Muscle of leg (tissue), 16 donors: ENCODE results near the gene HNRNPUL2. TPM values are rescaled to one million over a fixed set of nuclear protein-coding genes. Genes with fewer than 3 reads are reported as not detected.
A peak's percentile ranks its signal among the peaks of the same experiment; 100 is the strongest.
"Not testable (repeated sequence)": the region's sequence is repeated elsewhere in the genome, so short reads cannot be mapped to it uniquely, and the experiment has no call there.

ENCODE experiments used
- DNase-seq: peaks from one replicate; pipeline ENCODE4 v3.0.0; 2013
- H3K27ac ChIP-seq: one replicate; pipeline ENCODE4 v1.5.1; 2013; ENCODE audit warnings: mild to moderate bottlenecking, low read length, control low read depth
- H3K27me3 ChIP-seq: one replicate; pipeline ENCODE4 v1.6.1; 2013; ENCODE audit warnings: low read length; ENCODE audit not compliant: control insufficient read depth, insufficient read depth
- H3K36me3 ChIP-seq: one replicate; pipeline ENCODE4 v1.6.1; 2013; ENCODE audit warnings: low read length; ENCODE audit not compliant: control insufficient read depth, insufficient read depth
- H3K4me1 ChIP-seq: one replicate; pipeline ENCODE4 v1.6.1; 2013; ENCODE audit warnings: low read length; ENCODE audit not compliant: control insufficient read depth, insufficient read depth
- H3K4me3 ChIP-seq: one replicate; pipeline ENCODE4 v1.5.1; 2013; ENCODE audit warnings: low read length, control low read depth
- H3K9me3 ChIP-seq: replicated peaks from 2 replicates; pipeline ENCODE4 v1.6.1; 2013; ENCODE audit warnings: low read depth, low read length; ENCODE audit not compliant: control insufficient read depth
- WGBS: methylation state at CpG from one replicate; pipeline ENCODE4 v1.1.5; 2013; ENCODE audit warnings: missing lambda C conversion rate; ENCODE audit not compliant: insufficient coverage; 5-methylcytosine and 5-hydroxymethylcytosine counted together
- long read RNA-seq, 11 donors: transcript quantifications; one replicate each; lab custom pipeline, GENCODE V29; 2026
- polyA plus RNA-seq, 8 donors: library from polyadenylated mRNA; unstranded; fragments of 120-200 nt; gene quantifications; one replicate each; pipeline versions ENCODE4 v1.2.1 to v1.2.3, GENCODE V29; 2013; ENCODE audit warnings: inconsistent platforms in 1 of 8, low replicate concordance in 1 of 8; ENCODE audit not compliant: insufficient read length in 8 of 8, insufficient read depth in 1 of 8
- total RNA-seq: library from RNA; stranded (reverse); fragments of 120-200 nt; gene quantifications from one replicate; pipeline ENCODE4 v1.2.4, GENCODE V29; 2013

HNRNPUL2 gene
- total RNA-seq (8.6 TPM), polyA plus RNA-seq (10 to 100 TPM; 41.0 to 67.5 (median 49.4) TPM)
- long read RNA-seq, donor 1, full-length matches to known transcripts: 2 of 2 reads
- long read RNA-seq, donor 1, partial matches to known transcripts: 0 of 2 reads
- long read RNA-seq, donor 1, other reads (novel, unspliced or antisense): 0 of 2 reads
- long read RNA-seq, donor 2: 0 reads
- long read RNA-seq, donor 3, full-length matches to known transcripts: 5 of 5 reads
- long read RNA-seq, donor 3, partial matches to known transcripts: 0 of 5 reads
- long read RNA-seq, donor 3, other reads (novel, unspliced or antisense): 0 of 5 reads
- long read RNA-seq, donor 4, full-length matches to known transcripts: 1 of 1 reads
- long read RNA-seq, donor 4, partial matches to known transcripts: 0 of 1 reads
- long read RNA-seq, donor 4, other reads (novel, unspliced or antisense): 0 of 1 reads
- long read RNA-seq, donor 5, full-length matches to known transcripts: 8 of 44 reads
- long read RNA-seq, donor 5, partial matches to known transcripts: 36 of 44 reads
- long read RNA-seq, donor 5, other reads (novel, unspliced or antisense): 0 of 44 reads
- long read RNA-seq, donor 6, full-length matches to known transcripts: 6 of 6 reads
- long read RNA-seq, donor 6, partial matches to known transcripts: 0 of 6 reads
- long read RNA-seq, donor 6, other reads (novel, unspliced or antisense): 0 of 6 reads
- long read RNA-seq, donor 7, full-length matches to known transcripts: 2 of 26 reads
- long read RNA-seq, donor 7, partial matches to known transcripts: 24 of 26 reads
- long read RNA-seq, donor 7, other reads (novel, unspliced or antisense): 0 of 26 reads
- long read RNA-seq, donor 8, full-length matches to known transcripts: 1 of 1 reads
- long read RNA-seq, donor 8, partial matches to known transcripts: 0 of 1 reads
- long read RNA-seq, donor 8, other reads (novel, unspliced or antisense): 0 of 1 reads
- long read RNA-seq, donor 9, full-length matches to known transcripts: 2 of 2 reads
- long read RNA-seq, donor 9, partial matches to known transcripts: 0 of 2 reads
- long read RNA-seq, donor 9, other reads (novel, unspliced or antisense): 0 of 2 reads
- long read RNA-seq, donor 10: 0 reads
- long read RNA-seq, donor 11, full-length matches to known transcripts: 8 of 8 reads
- long read RNA-seq, donor 11, partial matches to known transcripts: 0 of 8 reads
- long read RNA-seq, donor 11, other reads (novel, unspliced or antisense): 0 of 8 reads

GRCh38 chr11:62727165-62727871 is at the start of gene HNRNPUL2:
Gene HNRNPUL2, minus strand, starts transcription at chr11:62727457. Its CDS starts 301 bp downstream, at chr11:62727156.
- peak within 1 kb of the TSS; percentile 84 for H3K4me3 ChIP-seq
- H3K4me1 ChIP-seq: peaks cover 29% of the 10 kb centered on the region
- H3K27me3 ChIP-seq: no peaks in the 10 kb centered on the region
- WGBS: 0% methylated on average over 71 of the region's 72 CpGs
- H3K36me3 ChIP-seq: peaks cover 28% of the 10 kb centered on the region
- DNase-seq: peak; percentile 100
- H3K9me3 ChIP-seq: no peaks in the 10 kb centered on the region
- H3K27ac ChIP-seq: peak within 1 kb of the TSS; percentile 99

- DNase-seq: no peak
- WGBS: 90% methylated on average over 16 of the region's 17 CpGs
- H3K9me3 ChIP-seq: no peaks in the 10 kb centered on the region
- H3K4me3 ChIP-seq: no peak overlapping the region
- no peaks in the 10 kb centered on the region for H3K27me3 ChIP-seq
- peaks cover 8% of the 10 kb centered on the region for H3K4me1 ChIP-seq
- H3K27ac ChIP-seq: no peak overlapping the region
- peaks cover 34% of the 10 kb centered on the region for H3K36me3 ChIP-seq
Observed at GRCh38 chr11:62775646-62776045, 48.4 kb upstream of the HNRNPUL2 start.

- peaks cover 32% of the 10 kb centered on the region for H3K36me3 ChIP-seq
- 92% methylated on average over 5 of the region's 6 CpGs for WGBS
- DNase-seq: no peak
- H3K9me3 ChIP-seq: no peaks in the 10 kb centered on the region
- H3K4me3 ChIP-seq: no peak overlapping the region
- H3K4me1 ChIP-seq: peaks cover 20% of the 10 kb centered on the region
- no peaks in the 10 kb centered on the region for H3K27me3 ChIP-seq
- H3K27ac ChIP-seq: no peak overlapping the region
Observed at GRCh38 chr11:62774407-62774806, 47.1 kb upstream of the HNRNPUL2 start.

- peak; percentile 99 for DNase-seq
- peak within 1 kb of the TSS; percentile 90 for H3K4me3 ChIP-seq
Observed at GRCh38 chr11:62771144-62772021, 44.1 kb upstream of the HNRNPUL2 start, which contains the start of gene TAF6L. Gene TAF6L, plus strand, starts transcription at chr11:62771396. Its CDS starts 4,388 bp downstream, at chr11:62775784.

GRCh38 chr11:62770778-62771143 is 43.5 kb upstream of the HNRNPUL2 start:
- H3K9me3 ChIP-seq: no peaks in the 10 kb centered on the region
- peaks cover 30% of the 10 kb centered on the region for H3K36me3 ChIP-seq
- no peak for DNase-seq
- H3K4me3 ChIP-seq: peak overlapping the region; percentile 90
- peak overlapping the region; percentile 98 for H3K27ac ChIP-seq
- H3K27me3 ChIP-seq: no peaks in the 10 kb centered on the region
- peaks cover 20% of the 10 kb centered on the region for H3K4me1 ChIP-seq
- 0% methylated on average over 3 of the region's 18 CpGs for WGBS

More at GRCh38 chr11:62771144-62772021, 44.1 kb upstream of the HNRNPUL2 start, which contains the start of gene TAF6L:
- peaks cover 20% of the 10 kb centered on the region for H3K4me1 ChIP-seq
- peak within 1 kb of the TSS; percentile 98 for H3K27ac ChIP-seq
- H3K36me3 ChIP-seq: peaks cover 31% of the 10 kb centered on the region
- H3K27me3 ChIP-seq: no peaks in the 10 kb centered on the region
- no peaks in the 10 kb centered on the region for H3K9me3 ChIP-seq
- under 1% methylated on average over 42 of the region's 60 CpGs for WGBS

GRCh38 chr11:62760867-62761227 is 33.6 kb upstream of the HNRNPUL2 start:
- H3K4me1 ChIP-seq: peaks cover 15% of the 10 kb centered on the region
- H3K4me3 ChIP-seq: peak overlapping the region; percentile 93
- not testable (repeated sequence) for H3K27me3 ChIP-seq, H3K9me3 ChIP-seq, DNase-seq, H3K27ac ChIP-seq
- H3K36me3 ChIP-seq: peaks cover 19% of the 10 kb centered on the region
- no CpG with 5 or more reads among the region's 9 CpGs for WGBS

- DNase-seq: no peak
- H3K4me3 ChIP-seq: no peak overlapping the region
- no peaks in the 10 kb centered on the region for H3K27me3 ChIP-seq
- WGBS: 28% methylated on average over 3 of the region's 9 CpGs
- H3K27ac ChIP-seq: no peak overlapping the region
- H3K9me3 ChIP-seq: no peaks in the 10 kb centered on the region
- H3K36me3 ChIP-seq: peaks cover 7% of the 10 kb centered on the region
- peaks cover 24% of the 10 kb centered on the region for H3K4me1 ChIP-seq
Observed at GRCh38 chr11:62757846-62758788, 30.9 kb upstream of the HNRNPUL2 start.

GRCh38 chr11:62755086-62755615 is 27.9 kb upstream of the HNRNPUL2 start:
- Histone ChIP-seq H3K27me3 (no peaks in the 10 kb centered on the region), H3K4me1 (peaks cover 15% of the 10 kb centered on the region), H3K9me3 (no peaks in the 10 kb centered on the region), H3K27ac (no peak overlapping the region), H3K4me3 (no peak overlapping the region), H3K36me3 (peaks cover 18% of the 10 kb centered on the region)
- DNase-seq: no peak
- 90% methylated on average over 2 of the region's 10 CpGs for WGBS
